ENCODE data around the gene CEP250. TPM values are rescaled to one million over a fixed set of nuclear protein-coding genes. Genes with fewer than 3 reads are reported as not detected.
A peak's percentile ranks its signal among the peaks of the same experiment; 100 is the strongest.
"Not testable (repeated sequence)": the region's sequence is repeated elsewhere in the genome, so short reads cannot be mapped to it uniquely, and the experiment has no call there.

Gene CEP250
- total and polyA plus RNA-seq, 4 donors: 16.2 to 32.5 (median 19.9) TPM

DNA sequence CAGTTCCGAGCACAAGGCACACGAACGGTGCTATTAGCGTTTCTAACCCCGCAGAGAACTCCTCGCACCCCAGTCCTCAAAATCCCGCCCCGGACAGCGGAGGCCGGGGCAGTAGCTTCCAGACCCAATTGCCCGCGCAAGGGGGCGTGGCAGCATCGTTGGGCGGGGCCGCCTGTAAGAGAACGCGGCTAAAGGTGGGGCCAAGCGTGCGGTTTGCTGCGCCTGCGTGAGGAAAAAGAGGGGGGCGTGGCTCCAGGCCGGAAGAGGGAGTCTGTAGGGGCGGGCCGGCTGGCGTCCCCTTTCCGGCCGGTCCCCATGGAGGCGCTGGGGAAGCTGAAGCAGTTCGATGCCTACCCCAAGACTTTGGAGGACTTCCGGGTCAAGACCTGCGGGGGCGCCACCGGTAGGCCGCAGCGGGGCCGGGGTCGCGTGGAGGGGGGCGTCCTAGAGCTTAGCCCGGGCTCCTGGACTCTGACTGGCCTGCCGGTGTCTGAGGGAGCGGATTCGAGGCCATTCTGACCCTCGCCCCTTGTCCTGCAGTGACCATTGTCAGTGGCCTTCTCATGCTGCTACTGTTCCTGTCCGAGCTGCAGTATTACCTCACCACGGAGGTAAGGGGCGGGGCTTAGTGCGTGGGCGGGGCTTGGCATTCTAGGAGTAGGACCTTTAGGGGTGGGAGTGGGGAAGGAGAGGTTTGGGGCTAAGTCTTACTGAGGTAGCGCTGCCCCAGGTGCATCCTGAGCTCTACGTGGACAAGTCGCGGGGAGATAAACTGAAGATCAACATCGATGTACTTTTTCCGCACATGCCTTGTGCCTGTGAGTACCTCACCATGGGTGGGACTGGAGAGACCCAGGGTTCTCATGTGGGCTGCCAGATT, 86.6 kb downstream of the CEP250 start, which contains the start of gene ERGIC3:
TSS of gene ERGIC3 (plus strand) at position 296 of the 880 bp plus-strand sequence. CDS start at position 316, 20 bp downstream.
- Histone ChIP-seq H3K9me3 (ENCODE audit: control insufficient read depth, low read length) (no peaks in the 10 kb centered on the region), H3K27ac (ENCODE audit: low read depth in 1 of 2, low read length in 2 of 2) (no peak within 1 kb of the TSS), H3K36me3 (ENCODE audit: control insufficient read depth in 1 of 2, insufficient read depth in 2 of 2, low read length in 1 of 2) (peaks cover 0 to 3% of the 10 kb centered on the region in 2 donors), H3K4me3 (ENCODE audit: low read length in 2 of 2) (peak within 1 kb of the TSS; percentile 46 to 77), H3K27me3 (ENCODE audit: control insufficient read depth in 1 of 2, insufficient read depth in 2 of 2, low read length in 1 of 2) (no peaks in the 10 kb centered on the region), H3K4me1 (ENCODE audit: control insufficient read depth in 1 of 2, insufficient read depth in 2 of 2, low read length in 2 of 2) (no peaks in the 10 kb centered on the region)
- intact Hi-C loops (cut with DNase I): loop anchor here in 1 of 2 donors (5.0 kb wide), 1 partner anchor 510 kb away; no protein-coding TSS in a partner anchor
- peak; percentile 98 to 99 for DNase-seq
- 3 to 4% methylated on average over 50 to 57 of the region's 57 CpGs for WGBS, 2 donors
- ATAC-seq (ENCODE audit: low FRiP score): peak; percentile 98

DNA sequence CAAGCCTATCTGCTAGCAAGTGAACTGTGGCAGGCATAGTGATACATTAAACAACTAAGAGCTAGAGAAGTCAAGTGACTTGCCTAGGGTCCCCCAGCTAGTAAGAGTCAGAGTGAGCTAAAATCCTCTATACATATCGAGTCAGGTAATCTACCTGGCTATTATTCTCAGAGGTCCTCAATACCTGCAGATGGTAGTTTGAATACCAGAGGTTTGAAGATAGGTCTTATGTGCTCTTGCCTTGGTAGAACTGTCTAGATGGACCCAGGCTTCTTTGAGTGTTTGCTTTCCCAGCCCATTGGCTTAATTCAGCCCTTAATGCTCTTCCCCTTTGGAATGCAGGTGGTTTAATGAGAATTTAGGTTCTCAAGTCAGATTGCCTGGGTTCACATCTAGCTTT, 87.6 kb downstream of the CEP250 start:
- H3K4me1 ChIP-seq (ENCODE audit: control insufficient read depth in 1 of 2, insufficient read depth in 2 of 2, low read length in 2 of 2): no peaks in the 10 kb centered on the region
- 92 to 96% methylated on average over 1 of the region's 1 CpG for WGBS, 2 donors
- DNase-seq: no peak
- ATAC-seq (ENCODE audit: low FRiP score): no peak
- H3K4me3 ChIP-seq (ENCODE audit: low read length in 2 of 2): no peak overlapping the region
- intact Hi-C loops (cut with DNase I): loop anchor here in 1 of 2 donors (5.0 kb wide), 1 partner anchor 509 kb away; no protein-coding TSS in a partner anchor
- no peak overlapping the region for H3K27ac ChIP-seq (ENCODE audit: low read depth in 1 of 2, low read length in 2 of 2)
- no peaks in the 10 kb centered on the region for H3K9me3 ChIP-seq (ENCODE audit: control insufficient read depth, low read length)
- peaks cover 0 to 3% of the 10 kb centered on the region in 2 donors for H3K36me3 ChIP-seq (ENCODE audit: control insufficient read depth in 1 of 2, insufficient read depth in 2 of 2, low read length in 1 of 2)
- H3K27me3 ChIP-seq (ENCODE audit: control insufficient read depth in 1 of 2, insufficient read depth in 2 of 2, low read length in 1 of 2): no peaks in the 10 kb centered on the region

GRCh38 chr20:35544436-35544835, 89.0 kb downstream of the CEP250 start:
- H3K36me3 ChIP-seq (ENCODE audit: control insufficient read depth in 1 of 2, insufficient read depth in 2 of 2, low read length in 1 of 2): peaks cover 3% of the 10 kb centered on the region in 2 donors
- no peaks in the 10 kb centered on the region for H3K27me3 ChIP-seq (ENCODE audit: control insufficient read depth in 1 of 2, insufficient read depth in 2 of 2, low read length in 1 of 2)
- no peak for ATAC-seq (ENCODE audit: low FRiP score)
- peak; percentile 32 to 71 for DNase-seq
- intact Hi-C loops (cut with DNase I): loop anchor here in 1 of 2 donors (5.0 kb wide), 1 partner anchor 508 kb away; no protein-coding TSS in a partner anchor
- no peak overlapping the region for H3K27ac ChIP-seq (ENCODE audit: low read depth in 1 of 2, low read length in 2 of 2)
- no peaks in the 10 kb centered on the region for H3K4me1 ChIP-seq (ENCODE audit: control insufficient read depth in 1 of 2, insufficient read depth in 2 of 2, low read length in 2 of 2)
- 96 to 98% methylated on average over 15 to 16 of the region's 16 CpGs for WGBS, 2 donors
- no peaks in the 10 kb centered on the region for H3K9me3 ChIP-seq (ENCODE audit: control insufficient read depth, low read length)
- H3K4me3 ChIP-seq (ENCODE audit: low read length in 2 of 2): no peak overlapping the region

GRCh38 chr20:35544941-35545340, 89.5 kb downstream of the CEP250 start:
- intact Hi-C loops (cut with DNase I): loop anchor here in 1 of 2 donors (5.0 kb wide), 1 partner anchor 507 kb away; no protein-coding TSS in a partner anchor
- H3K4me1 ChIP-seq (ENCODE audit: control insufficient read depth in 1 of 2, insufficient read depth in 2 of 2, low read length in 2 of 2); H3K27me3 ChIP-seq (ENCODE audit: control insufficient read depth in 1 of 2, insufficient read depth in 2 of 2, low read length in 1 of 2); ATAC-seq (ENCODE audit: low FRiP score); H3K27ac ChIP-seq (ENCODE audit: low read depth in 1 of 2, low read length in 2 of 2); H3K36me3 ChIP-seq (ENCODE audit: control insufficient read depth in 1 of 2, insufficient read depth in 2 of 2, low read length in 1 of 2); H3K9me3 ChIP-seq (ENCODE audit: control insufficient read depth, low read length); H3K4me3 ChIP-seq (ENCODE audit: low read length in 2 of 2): not testable (repeated sequence)
- peak; percentile 25 to 51 for DNase-seq
- 96% methylated on average over 7 of the region's 7 CpGs for WGBS, 2 donors

DNA sequence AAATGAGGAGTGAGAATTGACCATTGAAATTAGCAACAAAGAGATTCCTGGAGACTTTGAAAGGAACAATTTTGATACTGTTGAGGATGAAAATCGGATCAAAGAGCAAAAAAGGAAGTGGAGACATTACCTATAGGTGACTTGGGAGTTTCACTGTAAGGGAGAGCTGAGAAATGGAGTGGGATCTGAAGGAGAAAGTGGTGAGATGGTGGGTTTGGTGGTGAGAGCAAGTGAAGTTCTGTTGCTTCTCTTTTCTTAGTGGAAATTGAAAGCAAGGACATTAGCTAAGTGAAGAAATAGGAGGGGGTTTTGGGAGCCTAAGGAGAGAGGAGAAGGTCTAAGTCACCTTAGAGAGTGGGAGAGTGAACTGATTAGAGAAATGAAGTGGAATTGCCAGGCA, 90.7 kb downstream of the CEP250 start:
- 90 to 91% methylated on average over 1 of the region's 1 CpG for WGBS, 2 donors
- peaks cover 3% of the 10 kb centered on the region in 2 donors for H3K36me3 ChIP-seq (ENCODE audit: control insufficient read depth in 1 of 2, insufficient read depth in 2 of 2, low read length in 1 of 2)

GRCh38 chr20:35547329-35547728, 91.9 kb downstream of the CEP250 start:
- 81 to 82% methylated on average over 9 of the region's 9 CpGs for WGBS, 2 donors
- no peak overlapping the region for H3K27ac ChIP-seq (ENCODE audit: low read depth in 1 of 2, low read length in 2 of 2)
- no peaks in the 10 kb centered on the region for H3K27me3 ChIP-seq (ENCODE audit: control insufficient read depth in 1 of 2, insufficient read depth in 2 of 2, low read length in 1 of 2)
- DNase-seq: peak in 1 of 2 donors; percentile 13
- ATAC-seq (ENCODE audit: low FRiP score): no peak
- H3K9me3 ChIP-seq (ENCODE audit: control insufficient read depth, low read length): no peaks in the 10 kb centered on the region
- intact Hi-C loops (cut with DNase I): no loop called here
- H3K4me3 ChIP-seq (ENCODE audit: low read length in 2 of 2): no peak overlapping the region
- peaks cover 3 to 5% of the 10 kb centered on the region in 2 donors for H3K36me3 ChIP-seq (ENCODE audit: control insufficient read depth in 1 of 2, insufficient read depth in 2 of 2, low read length in 1 of 2)
- no peaks in the 10 kb centered on the region for H3K4me1 ChIP-seq (ENCODE audit: control insufficient read depth in 1 of 2, insufficient read depth in 2 of 2, low read length in 2 of 2)

More for the DNA sequence above, 90.7 kb downstream of the CEP250 start:
- Histone ChIP-seq H3K9me3 (ENCODE audit: control insufficient read depth, low read length) (no peaks in the 10 kb centered on the region), H3K4me3 (ENCODE audit: low read length in 2 of 2) (no peak overlapping the region), H3K4me1 (ENCODE audit: control insufficient read depth in 1 of 2, insufficient read depth in 2 of 2, low read length in 2 of 2) (no peaks in the 10 kb centered on the region), H3K27ac (ENCODE audit: low read depth in 1 of 2, low read length in 2 of 2) (no peak overlapping the region), H3K27me3 (ENCODE audit: control insufficient read depth in 1 of 2, insufficient read depth in 2 of 2, low read length in 1 of 2) (no peaks in the 10 kb centered on the region)
- no peak for ATAC-seq (ENCODE audit: low FRiP score)
- intact Hi-C loops (cut with DNase I): no loop called here
- DNase-seq: no peak

GRCh38 chr20:35551503-35551902, 96.1 kb downstream of the CEP250 start:
- ATAC-seq (ENCODE audit: low FRiP score) (no peak), DNase-seq (peak; percentile 23 to 65)
- Histone ChIP-seq H3K9me3 (ENCODE audit: control insufficient read depth, low read length) (no peaks in the 10 kb centered on the region), H3K27ac (ENCODE audit: low read depth in 1 of 2, low read length in 2 of 2) (no peak overlapping the region), H3K4me3 (ENCODE audit: low read length in 2 of 2) (no peak overlapping the region), H3K4me1 (ENCODE audit: control insufficient read depth in 1 of 2, insufficient read depth in 2 of 2, low read length in 2 of 2) (no peaks in the 10 kb centered on the region), H3K36me3 (ENCODE audit: control insufficient read depth in 1 of 2, insufficient read depth in 2 of 2, low read length in 1 of 2) (peaks cover 0 to 17% of the 10 kb centered on the region in 2 donors), H3K27me3 (ENCODE audit: control insufficient read depth in 1 of 2, insufficient read depth in 2 of 2, low read length in 1 of 2) (no peaks in the 10 kb centered on the region)
- 45 to 62% methylated on average over 4 of the region's 4 CpGs for WGBS, 2 donors
- intact Hi-C loops (cut with DNase I): no loop called here

GRCh38 chr20:35552914-35553313, 97.5 kb downstream of the CEP250 start:
- ATAC-seq (ENCODE audit: low FRiP score) (no peak), DNase-seq (peak in 1 of 2 donors; percentile 3)
- Histone ChIP-seq H3K4me3 (ENCODE audit: low read length in 2 of 2) (no peak overlapping the region), H3K36me3 (ENCODE audit: control insufficient read depth in 1 of 2, insufficient read depth in 2 of 2, low read length in 1 of 2) (peaks cover 0 to 20% of the 10 kb centered on the region in 2 donors), H3K27me3 (ENCODE audit: control insufficient read depth in 1 of 2, insufficient read depth in 2 of 2, low read length in 1 of 2) (no peaks in the 10 kb centered on the region), H3K27ac (ENCODE audit: low read depth in 1 of 2, low read length in 2 of 2) (no peak overlapping the region), H3K4me1 (ENCODE audit: control insufficient read depth in 1 of 2, insufficient read depth in 2 of 2, low read length in 2 of 2) (no peaks in the 10 kb centered on the region), H3K9me3 (ENCODE audit: control insufficient read depth, low read length) (no peaks in the 10 kb centered on the region)
- intact Hi-C loops (cut with DNase I): no loop called here
- WGBS, 2 donors: 84 to 90% methylated on average over 3 of the region's 3 CpGs

Measured in aorta (tissue), 5 donors.